K562 (cell line): Measurements from ENCODE around the gene CCSER2. TPM values are rescaled to one million over a fixed set of nuclear protein-coding genes. Genes with fewer than 3 reads are reported as not detected.

Source experiments
- ATAC-seq: fragments of 200-7000 bp; cut with Tn5 transposase; 3 replicates; pipeline ENCODE4 v1.9.1; 2020; ENCODE audit warnings: moderate library complexity
- BruUV-seq: library from RNA; stranded (reverse); fragments of 400-500 nt; replicated peaks from 2 replicates; lab custom pipeline; 2021; lab: Mats Ljungman, UMichigan
- CTCF ChIA-PET: fragments of 300-600 bp; formaldehyde crosslinking; extraction: SDS; loops from one replicate; lab custom pipeline; 2021; ENCODE audit warnings: low intra/inter-chr PET ratio; lab: Yijun Ruan, JAX
- POLR2A ChIA-PET: fragments of 300-600, 350-650 bp; sonication (Branson Sonifier 250); formaldehyde crosslinking; extraction: SDS; loops from one replicate; lab custom pipeline; 2021; ENCODE audit warnings: antibody characterized with exemption, inconsistent platforms; lab: Yijun Ruan, JAX
- DNase-seq, 4 experiments: peaks; one replicate each; pipeline versions ENCODE4 v3.0.0 to v3.0.0-alpha.2; 2011 to 2018; ENCODE audit warnings: low spot score in 3 of 4, mixed read lengths in 3 of 4; ENCODE audit errors: extremely low read depth in 1 of 4
- FAIRE-seq: peaks from 2 replicates; lab custom pipeline; 2011; peaks lifted over from hg19 to GRCh38; lab: Jason Lieb, UNC
- H2AFZ ChIP-seq: 2 replicates; pipeline ENCODE4 v1.6.0; 2011; ENCODE audit warnings: low read depth, low read length, control low read depth, inconsistent platforms
- H3K27ac ChIP-seq: fragments of 200-600 bp; 3 replicates; pipeline ENCODE4 v1.8.0; 2011; ENCODE audit warnings: low read depth, mild to moderate bottlenecking, control low read depth, inconsistent platforms, low read length, moderate library complexity, mixed read lengths; ENCODE audit errors: extremely low read depth
- H3K27me3 ChIP-seq, 2 experiments: fragments of 300-600 bp in 1 of 2; 2 replicates in 1 of 2; 3 replicates in 1 of 2; pipeline versions ENCODE4 v1.6.0 to v1.8.0; 2011; ENCODE audit warnings: inconsistent platforms in 2 of 2, low read length in 2 of 2, mild to moderate bottlenecking in 1 of 2, mixed read lengths in 1 of 2, moderate library complexity in 1 of 2; ENCODE audit not compliant: control insufficient read depth in 2 of 2, insufficient read depth in 2 of 2
- H3K36me3 ChIP-seq: fragments of 300-600 bp; 3 replicates; pipeline ENCODE4 v1.8.0; 2011; ENCODE audit warnings: mild to moderate bottlenecking, low read length, inconsistent platforms; ENCODE audit not compliant: control insufficient read depth, insufficient read depth
- H3K4me1 ChIP-seq, 2 experiments: fragments of 200-600 bp in 1 of 2; replicated peaks in 1 of 2; 2 replicates in 1 of 2; 3 replicates in 1 of 2; pipeline versions ENCODE4 v1.5.1 to v1.8.0; 2011; ENCODE audit warnings: inconsistent platforms in 2 of 2, low read length in 2 of 2, mild to moderate bottlenecking in 1 of 2, mixed read lengths in 1 of 2, moderate library complexity in 1 of 2; ENCODE audit not compliant: control insufficient read depth in 2 of 2, insufficient read depth in 2 of 2
- H3K4me2 ChIP-seq: 2 replicates; pipeline ENCODE4 v1.6.1; 2011; ENCODE audit warnings: low read length, control low read depth, inconsistent platforms, mixed read lengths; ENCODE audit not compliant: insufficient read depth
- H3K4me3 ChIP-seq: fragments of 200-600 bp; sonication (generic), shearing (Covaris generic); 2 replicates; pipeline ENCODE4 v1.5.1; 2016; ENCODE audit warnings: control low read depth, inconsistent platforms
- H3K79me2 ChIP-seq: fragments of 200-600 bp; 3 replicates; pipeline ENCODE4 v1.8.0; 2011; ENCODE audit warnings: low read length, inconsistent platforms; ENCODE audit not compliant: control insufficient read depth, insufficient read depth
- H3K9ac ChIP-seq, 2 experiments: 2 replicates each; pipeline versions ENCODE4 v1.6.0 to v1.6.1; 2011; ENCODE audit warnings: low read depth in 2 of 2, low read length in 2 of 2, control low read depth in 1 of 2, inconsistent platforms in 1 of 2, mild to moderate bottlenecking in 1 of 2, mixed read lengths in 1 of 2; ENCODE audit not compliant: insufficient read depth in 1 of 2
- H3K9me1 ChIP-seq: one replicate; pipeline ENCODE4 v1.6.0; 2011; ENCODE audit warnings: inconsistent platforms, mild to moderate bottlenecking, low read length, moderate library complexity; ENCODE audit not compliant: control insufficient read depth, insufficient read depth
- H3K9me3 ChIP-seq: replicated peaks from 2 replicates; pipeline ENCODE4 v1.5.1; 2011; ENCODE audit warnings: low read depth, low read length, inconsistent platforms; ENCODE audit not compliant: control insufficient read depth, insufficient read depth
- H4K20me1 ChIP-seq: replicated peaks from 2 replicates; pipeline ENCODE4 v1.6.1; 2011; ENCODE audit warnings: low read length, inconsistent platforms, mixed read lengths; ENCODE audit not compliant: control insufficient read depth, insufficient read depth
- BCLAF1 ChIP-seq, 2 experiments: fragments of 450-650 bp in 1 of 2; IDR thresholded peaks; 2 replicates each; pipeline ENCODE4 v1.6.1; 2011 to 2017; ENCODE audit warnings: low read depth in 2 of 2, antibody characterized with exemption in 1 of 2, borderline replicate concordance in 1 of 2, low read length in 1 of 2, mild to moderate bottlenecking in 1 of 2, mixed read lengths in 1 of 2; ENCODE audit not compliant: control insufficient read depth in 1 of 2
- CHAMP1 ChIP-seq: fragments of 450-650 bp; IDR thresholded peaks from 2 replicates; pipeline ENCODE4 v1.6.1; 2016; ENCODE audit warnings: mild to moderate bottlenecking
- MNT ChIP-seq, 2 experiments: fragments of 450-650 bp; conservative IDR thresholded peaks; 2 replicates each; pipeline ENCODE4 v1.6.1; 2017; ENCODE audit warnings: mild to moderate bottlenecking in 2 of 2, moderate library complexity in 2 of 2
- NCOA2 ChIP-seq, 2 experiments: fragments of 450-650 bp; IDR thresholded peaks; 2 replicates each; pipeline ENCODE4 v1.6.1; 2018; ENCODE audit warnings: mild to moderate bottlenecking in 2 of 2, moderate library complexity in 1 of 2; ENCODE audit not compliant: partially characterized antibody in 2 of 2
- in situ Hi-C: fragments of 300-500 bp; cut with MboI; formaldehyde crosslinking; loops from 4 replicates; pipeline ENCODE4 v1.15.0; 2018; ENCODE audit warnings: inconsistent platforms, mixed read lengths
- intact Hi-C: fragments of 100-400 bp; cut with micrococcal nuclease; formaldehyde crosslinking; loops from 2 replicates; pipeline ENCODE4 v1.14.2; 2022
- polyA plus RNA-seq, 8 experiments: library from polyadenylated mRNA; depleted of rRNA in 4 of 8; stranded (reverse) in 5 of 8; unstranded in 3 of 8; fragments of >200 nt; fragmentation: Nextera tagmentation in 2 of 8; fragmentation: Illumina TruSeq in 1 of 8; extraction: Ambion mirVana in 2 of 8; extraction: Trizol in 1 of 8; gene quantifications; 2 replicates each; pipeline versions ENCODE4 v1.2.1 to v1.2.3, GENCODE V29; 2011 to 2014; ENCODE audit warnings: inconsistent platforms in 1 of 8, missing spikeins in 1 of 8
- total RNA-seq, 7 experiments: library from RNA; depleted of rRNA in 6 of 7; stranded (reverse); fragments of >200 nt in 6 of 7; fragmentation: Illumina TruSeq in 2 of 7; extraction: Trizol in 2 of 7; gene quantifications; 2 replicates each; pipeline versions ENCODE4 v1.2.1 to v1.2.3, GENCODE V29; 2011 to 2021; ENCODE audit warnings: low replicate concordance in 1 of 7

CCSER2 gene
- total and polyA plus RNA-seq, 9 of the 15 experiments (the other 6 are each of a cell fraction or from before 2014, with no cell fraction given): 2.7 to 15.1 (median 9.7) TPM

- CTCF ChIA-PET: interaction anchor here (0.7 kb wide), 1 partner anchor 23 kb away, joined by 3 read pairs; no protein-coding TSS in a partner anchor
- intact Hi-C loops: loop anchor here (10.0 kb wide), 2 partner anchors 119 to 1829 kb away; no protein-coding TSS in a partner anchor
Observed at GRCh38 chr10:84545651-84546050, 217.3 kb downstream of the CCSER2 start.

More at GRCh38 chr10:84545651-84546050, 217.3 kb downstream of the CCSER2 start:
- H3K4me3 ChIP-seq: no peak overlapping the region
- POLR2A ChIA-PET: interaction anchor here (0.6 kb wide), 1 partner anchor 189 kb away, joined by 3 read pairs; no protein-coding TSS in a partner anchor
- TF ChIP-seq NCOA2 (IDR thresholded peaks at IDR 0.05; ENCODE audit: partially characterized antibody in 2 of 2): no peak
- no peak for TF ChIP-seq BCLAF1 (IDR thresholded peaks at IDR 0.05; ENCODE audit: borderline replicate concordance in 1 of 2, control insufficient read depth in 1 of 2, low read depth in 2 of 2, low read length in 1 of 2)
- no peak for TF ChIP-seq CHAMP1
- no peak for TF ChIP-seq MNT (conservative IDR thresholded peaks at IDR 0.05)
- H3K4me1 ChIP-seq: peaks cover 2 to 6% of the 10 kb centered on the region in 2 experiments; a peak in 4 of 5 replicates
- H3K27ac ChIP-seq: no peak overlapping the region
- H3K36me3 ChIP-seq: no peaks in the 10 kb centered on the region
- no TSS peak for BruUV-seq
- no peak overlapping the region for H3K9ac ChIP-seq
- DNase-seq (no peak), FAIRE-seq (no peak), ATAC-seq (no peak)
- H3K27me3 ChIP-seq: peaks cover 6 to 46% of the 10 kb centered on the region in 2 experiments; a peak in 3 of 5 replicates
- no peaks in the 10 kb centered on the region for H4K20me1 ChIP-seq
- H2AFZ ChIP-seq: no peak overlapping the region
- H3K9me3 ChIP-seq: no peaks in the 10 kb centered on the region
- in situ Hi-C loops: no loop called here
- no peaks in the 10 kb centered on the region for H3K9me1 ChIP-seq
- no peaks in the 10 kb centered on the region for H3K79me2 ChIP-seq
- H3K4me2 ChIP-seq: no peak overlapping the region
